Epithelial cell of proximal tubule (primary cell): ENCODE measurements around the gene PTPRG. TPM values are rescaled to one million over a fixed set of nuclear protein-coding genes. Genes with fewer than 3 reads are reported as not detected.

Experiments used
- DNase-seq: peaks from one replicate; pipeline ENCODE4 v3.0.0-alpha.2; 2011; ENCODE audit warnings: low read depth
- H3K4me3 ChIP-seq: 2 replicates; pipeline ENCODE4 v1.5.1; 2011; ENCODE audit warnings: low read depth, mild to moderate bottlenecking, low read length
- CTCF ChIP-seq: conservative IDR thresholded peaks from 2 replicates; pipeline ENCODE4 v1.5.1; 2012; ENCODE audit warnings: low read depth, mild to moderate bottlenecking, low read length
- total RNA-seq: library from RNA; depleted of rRNA; stranded (reverse); fragments of >200 nt; gene quantifications from 2 replicates; pipeline ENCODE4 v1.2.3, GENCODE V29; 2015

PTPRG gene
- total RNA-seq, 1 donor from 2014 or later: 13.5 TPM

- DNase-seq: no peak
- no peak overlapping the region for H3K4me3 ChIP-seq
- no peak for TF ChIP-seq CTCF
Measured at GRCh38 chr3:61947456-61947855, 386.1 kb downstream of the PTPRG start.

GRCh38 chr3:61948699-61949305 is 387.4 kb downstream of the PTPRG start:
- no peak for TF ChIP-seq CTCF
- DNase-seq: no peak
- H3K4me3 ChIP-seq: no peak overlapping the region

- TF ChIP-seq CTCF: no peak
- H3K4me3 ChIP-seq: no peak overlapping the region
- no peak for DNase-seq
Measured at GRCh38 chr3:61954097-61954540, 392.7 kb downstream of the PTPRG start.

- no peak for DNase-seq
- no peak for TF ChIP-seq CTCF
- H3K4me3 ChIP-seq: no peak overlapping the region
Measured at GRCh38 chr3:61955483-61955882, 394.1 kb downstream of the PTPRG start.

GRCh38 chr3:61956236-61956635 is 394.9 kb downstream of the PTPRG start:
- TF ChIP-seq CTCF: no peak
- DNase-seq: peak; percentile 58
- H3K4me3 ChIP-seq: peak overlapping the region; percentile 17

- DNase-seq: no peak
- no peak overlapping the region for H3K4me3 ChIP-seq
- no peak for TF ChIP-seq CTCF
Measured at GRCh38 chr3:61957259-61957658, 395.9 kb downstream of the PTPRG start.

GRCh38 chr3:61960976-61961375 is 399.6 kb downstream of the PTPRG start:
- DNase-seq: no peak
- no peak for TF ChIP-seq CTCF
- no peak overlapping the region for H3K4me3 ChIP-seq
